Activated T-cell treated with anti-CD3 and anti-CD28 coated beads, Interleukin-2, amount 50 U/mL, for 1 hour (primary cell): ENCODE measurements around the gene FRMD3.

Experiments used
- DNase-seq: peaks from one replicate; pipeline ENCODE4 v3.0.0-alpha.2; 2020

Gene FRMD3

DNA sequence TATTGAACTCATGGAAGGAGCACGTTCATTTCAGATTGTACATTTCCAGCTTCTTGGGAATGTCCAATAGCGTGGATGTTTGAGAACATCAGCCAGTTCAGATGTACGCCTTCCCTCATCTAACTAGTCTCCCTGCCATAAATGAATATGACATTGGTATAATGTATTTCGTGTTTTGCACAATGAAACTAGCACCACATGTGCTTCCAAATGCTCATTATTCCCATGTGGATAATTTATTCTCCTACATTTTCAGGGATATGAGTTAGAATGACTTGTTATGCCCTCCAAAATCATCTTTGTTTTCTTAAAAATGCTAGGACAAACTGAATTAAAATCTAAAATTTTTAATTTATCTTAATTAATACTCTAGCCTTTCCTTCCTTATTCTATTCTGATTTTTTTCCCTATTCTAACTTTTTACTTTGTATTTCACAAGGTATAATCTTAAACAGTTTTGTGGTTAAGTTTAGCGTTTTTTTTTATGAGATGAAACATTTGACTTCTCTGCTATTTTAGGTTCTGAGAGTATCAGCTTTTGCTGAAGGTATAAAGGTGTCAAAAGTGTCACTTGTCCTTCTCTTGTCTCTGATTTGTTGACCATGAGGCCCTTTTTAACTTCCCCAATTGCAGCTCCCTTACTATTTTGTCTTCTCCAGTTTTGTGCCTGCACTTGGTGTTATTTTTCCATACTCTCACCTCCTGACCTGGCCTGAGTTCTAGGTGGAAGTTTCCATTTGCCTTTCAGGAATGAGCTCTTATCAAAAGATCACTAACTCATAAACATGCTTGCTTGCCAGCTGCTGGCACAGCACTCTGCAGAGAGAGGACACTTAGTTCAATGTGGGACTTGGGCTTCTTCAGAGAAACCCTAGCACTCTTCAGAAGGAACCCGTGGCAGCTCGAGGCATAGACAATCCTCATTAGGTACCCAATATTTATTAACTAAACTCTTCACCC, 106.8 kb downstream of the FRMD3 start:
- DNase-seq, result no peak

DNA sequence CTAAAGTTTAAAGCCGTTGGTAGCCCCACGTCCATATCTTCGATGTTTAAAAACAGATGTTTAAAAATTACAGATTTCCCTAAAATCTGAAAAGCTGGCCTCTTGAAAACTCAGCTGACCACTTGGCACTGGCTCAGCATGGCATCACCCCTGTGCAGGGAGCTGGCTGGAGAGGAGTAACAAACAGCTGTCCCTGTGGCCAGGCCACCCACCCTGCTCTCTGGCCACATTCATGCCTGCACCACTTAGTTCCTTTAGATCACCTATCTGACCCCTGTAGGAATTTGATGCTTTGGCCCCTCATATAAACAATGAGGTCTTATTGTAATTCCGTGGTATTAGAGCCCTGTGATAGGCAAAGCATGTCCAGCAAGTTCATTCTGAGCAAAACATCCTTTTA, 107.5 kb downstream of the FRMD3 start:
- no peak for DNase-seq

GRCh38 chr9:83429229-83429628, 109.0 kb downstream of the FRMD3 start:
- DNase-seq, result no peak

DNA sequence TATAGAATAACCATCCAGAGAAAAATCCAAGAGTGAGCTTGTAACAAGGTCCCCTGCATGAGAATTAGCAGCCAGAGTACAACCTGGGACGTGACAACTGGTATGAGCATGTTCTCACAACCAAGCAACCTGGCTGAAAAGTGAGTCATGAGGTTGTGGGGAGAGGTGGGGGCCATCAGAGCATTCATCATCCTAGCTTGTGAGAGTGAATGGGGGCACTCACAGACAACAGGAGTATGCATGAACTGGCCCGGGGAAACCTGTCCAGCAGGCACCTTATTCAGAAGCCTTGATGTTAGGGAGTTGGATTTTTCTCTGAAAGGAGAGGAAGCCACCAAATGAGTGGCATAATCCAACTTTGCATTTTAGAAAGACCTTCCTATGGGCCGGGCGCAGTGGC, 113.0 kb downstream of the FRMD3 start:
- no peak for DNase-seq

- DNase-seq, result no peak
These were observed 113.4 kb downstream of the FRMD3 start for GRCh38 chr9:83424831-83425230.

DNA sequence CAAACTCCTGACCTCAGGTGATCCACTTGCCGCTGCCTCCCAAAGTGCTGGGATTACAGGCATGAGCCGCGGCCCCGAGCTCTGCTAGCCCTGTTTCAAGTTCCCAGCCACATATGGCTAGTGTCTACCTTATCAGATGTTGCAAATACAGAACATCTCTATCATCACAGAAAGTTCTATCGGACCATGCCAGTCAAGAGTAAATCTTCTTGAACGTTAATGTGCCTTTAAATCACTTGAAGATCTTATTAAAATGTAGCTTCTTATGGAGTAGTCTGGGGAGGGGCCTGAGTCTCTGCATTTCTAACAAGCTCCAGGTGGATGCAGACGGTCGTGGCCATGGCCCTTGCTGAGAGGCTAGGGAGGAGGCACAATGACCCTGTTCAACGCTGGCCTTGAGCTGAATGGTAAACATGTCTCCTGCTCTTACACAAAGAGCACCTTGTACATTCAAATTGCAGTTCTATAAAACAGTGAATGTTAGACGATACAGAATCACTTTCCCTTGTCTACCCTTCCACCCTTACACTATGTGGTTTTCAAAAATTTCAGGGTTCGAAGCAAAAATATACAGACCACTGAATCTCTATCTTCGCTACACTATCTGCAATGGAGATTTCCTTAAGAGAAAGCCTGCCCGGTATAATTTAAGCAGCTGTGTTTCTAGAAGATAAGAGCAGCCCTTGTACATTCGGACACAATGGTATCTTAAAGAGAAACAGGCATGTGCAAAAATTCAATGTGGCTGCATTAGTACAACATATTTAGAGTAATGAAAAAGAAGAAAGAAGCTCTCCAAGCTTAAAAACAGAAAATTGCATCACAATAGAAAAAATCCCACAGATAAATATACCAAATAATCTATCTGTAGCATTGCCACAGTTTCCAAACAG, 114.1 kb downstream of the FRMD3 start:
- no peak for DNase-seq

DNA sequence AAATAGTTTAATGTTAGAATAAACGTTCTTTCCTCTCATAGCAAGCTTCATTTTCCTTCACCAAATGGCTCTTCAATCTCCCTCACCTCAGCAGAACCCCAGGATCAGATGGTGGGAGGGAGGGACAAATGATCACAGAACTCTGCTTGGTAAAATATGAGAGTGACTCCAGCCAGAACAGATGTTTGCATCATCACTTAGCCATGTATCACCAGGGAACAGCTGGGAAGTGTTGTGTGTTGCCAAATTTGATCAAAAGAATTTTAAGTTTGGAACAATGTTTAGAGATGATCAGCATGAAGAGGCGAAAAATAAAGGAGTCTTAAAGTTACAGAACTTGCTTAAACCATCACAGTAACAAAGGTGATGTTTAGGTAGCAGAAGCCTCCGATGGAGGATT, 115.7 kb downstream of the FRMD3 start:
- no peak for DNase-seq

- DNase-seq, result no peak
These were observed 117.7 kb downstream of the FRMD3 start for GRCh38 chr9:83420486-83420885.

- no peak for DNase-seq
These were observed 118.2 kb downstream of the FRMD3 start for GRCh38 chr9:83419961-83420360.

DNA sequence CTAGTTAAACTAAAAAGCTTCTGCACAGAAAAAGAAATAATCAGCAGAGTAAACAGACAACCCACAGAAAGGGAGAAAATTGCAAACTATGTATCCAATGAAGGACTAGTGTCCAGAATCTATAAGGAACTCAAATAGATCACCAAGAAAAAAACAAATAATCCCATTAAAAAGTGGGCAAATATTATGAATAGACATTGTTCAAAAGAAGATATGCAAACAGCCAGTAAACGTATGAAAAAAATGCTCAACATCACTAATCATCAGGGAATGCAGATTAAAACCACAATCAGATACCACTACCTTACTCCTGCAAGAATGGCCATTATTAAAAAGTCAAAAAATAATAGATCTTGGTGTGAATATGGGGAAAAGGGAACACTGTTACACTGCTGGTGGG, 119.9 kb downstream of the FRMD3 start:
- DNase-seq, result no peak

- no peak for DNase-seq
These were observed 124.8 kb downstream of the FRMD3 start for GRCh38 chr9:83413367-83413766.

- no peak for DNase-seq
These were observed 127.5 kb downstream of the FRMD3 start for GRCh38 chr9:83410701-83411100.

- no peak for DNase-seq
These were observed 131.3 kb downstream of the FRMD3 start for GRCh38 chr9:83406921-83407320.

DNA sequence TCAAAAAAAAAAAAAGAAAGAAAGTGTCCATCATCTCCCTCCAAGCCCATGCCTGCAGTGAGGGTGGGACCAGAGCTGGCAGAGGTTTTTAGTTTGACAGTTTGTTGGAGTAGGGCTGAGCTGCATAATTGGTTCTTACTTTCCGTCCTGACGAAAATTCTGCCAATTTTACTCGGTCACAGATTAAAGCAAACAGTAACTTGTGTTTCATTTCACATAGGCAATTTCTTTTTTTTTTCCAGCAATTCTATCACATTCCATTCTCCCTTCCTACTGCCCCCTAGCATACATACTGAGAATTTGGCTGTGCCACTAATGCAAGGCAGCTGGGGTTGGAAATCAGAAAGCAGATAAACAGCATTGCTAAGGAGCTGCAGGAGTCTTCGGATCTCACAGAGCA, 132.4 kb downstream of the FRMD3 start:
- DNase-seq, result no peak

- DNase-seq, result no peak
These were observed 134.5 kb downstream of the FRMD3 start for GRCh38 chr9:83403527-83404238.

DNA sequence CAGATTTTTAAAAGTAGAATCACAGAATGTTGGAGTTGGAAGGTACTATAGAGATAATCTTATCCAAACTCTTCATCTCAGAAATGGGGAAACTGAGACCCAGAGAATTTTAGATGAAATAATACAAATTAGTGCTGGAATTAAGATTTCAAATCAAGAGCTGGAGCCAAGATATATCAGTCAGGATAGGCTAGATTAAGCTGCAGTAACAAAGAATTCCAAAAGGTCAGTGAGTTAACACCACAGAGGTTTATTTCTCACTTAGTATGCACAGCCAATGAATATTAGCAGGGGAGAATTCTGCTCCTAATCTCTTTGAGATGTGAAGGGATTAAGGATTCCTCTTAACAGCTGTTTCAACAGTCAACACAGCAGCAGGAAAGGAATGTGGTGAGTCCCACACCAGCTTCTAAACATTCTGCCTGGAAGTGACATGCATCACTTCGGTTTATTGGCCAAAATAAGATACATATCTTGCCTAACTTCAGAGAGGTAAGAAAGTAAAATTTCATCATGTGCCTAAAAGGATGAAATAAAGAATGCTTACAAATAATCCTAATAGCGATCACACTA, 136.8 kb downstream of the FRMD3 start:
- no peak for DNase-seq

- no peak for DNase-seq
These were observed 141.4 kb downstream of the FRMD3 start for GRCh38 chr9:83396813-83397212.

GRCh38 chr9:83396342-83396741, 141.9 kb downstream of the FRMD3 start:
- no peak for DNase-seq

GRCh38 chr9:83392228-83392627, 146.0 kb downstream of the FRMD3 start:
- DNase-seq, result no peak

DNA sequence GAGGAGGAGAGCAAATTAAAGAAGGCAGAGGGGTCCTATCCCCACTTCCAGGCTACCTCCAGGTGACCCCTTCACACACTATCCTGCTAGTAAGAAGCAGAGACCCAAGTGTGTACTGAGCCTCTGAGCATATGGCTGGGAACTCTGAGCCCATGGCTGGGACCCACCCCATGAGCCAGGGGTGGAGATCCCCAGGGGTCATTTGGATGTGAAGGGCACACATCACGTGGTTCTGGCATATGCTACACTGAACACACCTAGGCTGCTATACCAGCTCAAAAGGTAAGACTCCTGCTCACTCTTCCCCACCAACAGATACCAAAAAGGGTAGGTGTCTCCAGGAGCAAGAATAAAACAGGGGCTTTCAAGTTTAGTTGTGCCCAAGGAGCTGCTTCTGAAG, 149.9 kb downstream of the FRMD3 start:
- no peak for DNase-seq

DNA sequence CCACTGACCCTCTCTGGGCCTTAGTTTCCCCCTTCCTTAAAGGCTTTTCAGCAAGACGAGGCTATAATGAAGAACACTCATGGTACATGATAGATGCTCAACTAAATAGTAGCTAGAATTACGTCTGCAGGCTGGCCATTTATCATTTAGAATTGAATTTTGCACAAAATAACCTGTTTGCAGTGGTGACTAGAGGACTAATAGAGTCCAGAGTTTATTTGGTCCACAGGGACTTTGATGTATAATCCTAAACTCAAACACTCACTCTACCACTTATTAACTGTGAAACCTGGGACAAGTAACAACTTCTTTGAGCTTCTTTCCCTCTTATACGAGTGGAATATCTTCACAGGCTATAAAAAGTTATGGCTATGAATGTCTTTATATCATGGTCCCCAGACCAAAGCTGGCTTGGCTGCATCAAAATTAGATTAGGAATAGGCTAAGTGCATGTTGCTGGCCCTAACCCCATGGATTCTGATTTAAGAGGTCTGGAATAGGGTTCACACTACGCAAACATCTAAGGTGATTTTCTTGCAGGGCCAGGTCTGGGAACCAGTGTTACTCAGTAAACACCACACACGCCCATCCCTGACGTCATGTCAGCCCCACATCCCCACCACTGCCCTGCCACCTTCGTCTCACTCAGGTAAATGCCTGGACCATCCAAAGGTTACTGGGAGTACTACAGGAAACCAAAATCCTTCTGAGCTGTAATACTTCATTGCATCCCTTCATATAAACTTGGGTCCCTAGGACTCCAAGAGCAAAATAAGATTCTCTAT, 150.6 kb downstream of the FRMD3 start:
- no peak for DNase-seq

GRCh38 chr9:83385317-83385716, 152.9 kb downstream of the FRMD3 start:
- DNase-seq, result no peak
